Measurements from ENCODE around the gene COX6B2. TPM values are rescaled to one million over a fixed set of nuclear protein-coding genes. Genes with fewer than 3 reads are reported as not detected.

The COX6B2 gene
- total and polyA plus RNA-seq, 2 of the 13 experiments (the other 11 are each of a cell fraction or from before 2014, with no cell fraction given): 0.21 TPM; not detected in 1

DNA sequence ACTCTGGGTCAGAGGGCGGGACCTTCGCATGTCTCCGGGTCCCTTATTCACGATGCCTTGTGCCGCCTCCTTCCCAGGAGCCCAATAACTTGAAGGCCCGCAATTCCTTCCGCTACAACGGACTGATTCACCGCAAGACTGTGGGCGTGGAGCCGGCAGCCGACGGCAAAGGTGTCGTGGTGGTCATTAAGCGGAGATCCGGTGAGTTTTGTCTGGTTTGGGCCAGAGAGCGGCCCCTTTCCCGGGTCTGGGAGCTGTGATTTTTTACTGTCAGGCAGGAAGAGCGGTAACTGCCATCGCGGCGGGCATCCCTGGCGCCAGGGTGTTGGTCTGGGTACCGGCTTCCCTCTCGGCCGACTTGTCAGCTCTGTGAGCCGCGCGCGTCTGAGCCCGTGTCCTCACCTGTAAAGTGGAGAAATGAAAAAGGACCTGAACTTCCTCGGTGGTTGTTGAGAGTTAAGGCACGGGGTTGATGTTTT is 32.0 kb upstream of the COX6B2 start (continued):
- TF ChIP-seq, protein P1, sequence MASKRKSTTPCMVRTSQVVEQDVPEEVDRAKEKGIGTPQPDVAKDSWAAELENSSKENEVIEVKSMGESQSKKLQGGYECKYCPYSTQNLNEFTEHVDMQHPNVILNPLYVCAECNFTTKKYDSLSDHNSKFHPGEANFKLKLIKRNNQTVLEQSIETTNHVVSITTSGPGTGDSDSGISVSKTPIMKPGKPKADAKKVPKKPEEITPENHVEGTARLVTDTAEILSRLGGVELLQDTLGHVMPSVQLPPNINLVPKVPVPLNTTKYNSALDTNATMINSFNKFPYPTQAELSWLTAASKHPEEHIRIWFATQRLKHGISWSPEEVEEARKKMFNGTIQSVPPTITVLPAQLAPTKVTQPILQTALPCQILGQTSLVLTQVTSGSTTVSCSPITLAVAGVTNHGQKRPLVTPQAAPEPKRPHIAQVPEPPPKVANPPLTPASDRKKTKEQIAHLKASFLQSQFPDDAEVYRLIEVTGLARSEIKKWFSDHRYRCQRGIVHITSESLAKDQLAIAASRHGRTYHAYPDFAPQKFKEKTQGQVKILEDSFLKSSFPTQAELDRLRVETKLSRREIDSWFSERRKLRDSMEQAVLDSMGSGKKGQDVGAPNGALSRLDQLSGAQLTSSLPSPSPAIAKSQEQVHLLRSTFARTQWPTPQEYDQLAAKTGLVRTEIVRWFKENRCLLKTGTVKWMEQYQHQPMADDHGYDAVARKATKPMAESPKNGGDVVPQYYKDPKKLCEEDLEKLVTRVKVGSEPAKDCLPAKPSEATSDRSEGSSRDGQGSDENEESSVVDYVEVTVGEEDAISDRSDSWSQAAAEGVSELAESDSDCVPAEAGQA (IDR thresholded peaks at IDR 0.05; ENCODE audit: low read depth): no peak
- TF ChIP-seq, protein P1 (CRISPR knock-in tag; IDR thresholded peaks at IDR 0.05; ENCODE audit: borderline replicate concordance): no peak
- TF ChIP-seq SOX6 (IDR thresholded peaks at IDR 0.05): no peak
- TF ChIP-seq SOX6 (CRISPR knock-in tag; IDR thresholded peaks at IDR 0.05): no peak
- no peak for TF ChIP-seq ZSCAN29 (CRISPR knock-in tag; conservative IDR thresholded peaks at IDR 0.05)
- peak; percentile 26 for TF ChIP-seq AGO2 (optimal IDR thresholded peaks at IDR 0.05; ENCODE audit: low read depth, low read length)
- TF ChIP-seq ZNF670 (CRISPR knock-in tag; IDR thresholded peaks at IDR 0.05; ENCODE audit: borderline replicate concordance): no peak
- TF ChIP-seq, protein P2, sequence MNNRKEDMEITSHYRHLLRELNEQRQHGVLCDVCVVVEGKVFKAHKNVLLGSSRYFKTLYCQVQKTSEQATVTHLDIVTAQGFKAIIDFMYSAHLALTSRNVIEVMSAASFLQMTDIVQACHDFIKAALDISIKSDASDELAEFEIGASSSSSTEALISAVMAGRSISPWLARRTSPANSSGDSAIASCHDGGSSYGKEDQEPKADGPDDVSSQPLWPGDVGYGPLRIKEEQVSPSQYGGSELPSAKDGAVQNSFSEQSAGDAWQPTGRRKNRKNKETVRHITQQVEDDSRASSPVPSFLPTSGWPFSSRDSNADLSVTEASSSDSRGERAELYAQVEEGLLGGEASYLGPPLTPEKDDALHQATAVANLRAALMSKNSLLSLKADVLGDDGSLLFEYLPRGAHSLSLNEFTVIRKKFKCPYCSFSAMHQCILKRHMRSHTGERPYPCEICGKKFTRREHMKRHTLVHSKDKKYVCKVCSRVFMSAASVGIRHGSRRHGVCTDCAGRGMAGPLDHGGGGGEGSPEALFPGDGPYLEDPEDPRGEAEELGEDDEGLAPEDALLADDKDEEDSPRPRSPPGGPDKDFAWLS (CRISPR knock-in tag; IDR thresholded peaks at IDR 0.05; ENCODE audit: borderline replicate concordance): no peak
- TF ChIP-seq MED8 (CRISPR knock-in tag; IDR thresholded peaks at IDR 0.05; ENCODE audit: insufficient replicate concordance): no peak
- TF ChIP-seq ZNF274 (CRISPR knock-in tag; IDR thresholded peaks at IDR 0.05): 0 out of 2 replicates have a peak, but pooled peaks have one; percentile 5
- no peak for TF ChIP-seq MTA1 (CRISPR knock-in tag; IDR thresholded peaks at IDR 0.05; ENCODE audit: borderline replicate concordance)
- TF ChIP-seq, protein P3, sequence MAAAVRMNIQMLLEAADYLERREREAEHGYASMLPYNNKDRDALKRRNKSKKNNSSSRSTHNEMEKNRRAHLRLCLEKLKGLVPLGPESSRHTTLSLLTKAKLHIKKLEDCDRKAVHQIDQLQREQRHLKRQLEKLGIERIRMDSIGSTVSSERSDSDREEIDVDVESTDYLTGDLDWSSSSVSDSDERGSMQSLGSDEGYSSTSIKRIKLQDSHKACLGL (CRISPR knock-in tag; IDR thresholded peaks at IDR 0.05): no peak
- TF ChIP-seq PAX8 (CRISPR knock-in tag; IDR thresholded peaks at IDR 0.05; ENCODE audit: borderline replicate concordance): peak; percentile 38; the same call in 1 of the 2 replicates
- peak; percentile 92; the same call in 1 of the 2 replicates for TF ChIP-seq ZNF383 (CRISPR knock-in tag; IDR thresholded peaks at IDR 0.05; ENCODE audit: borderline replicate concordance)
- no peak for TF ChIP-seq BRD4 (CRISPR knock-in tag; IDR thresholded peaks at IDR 0.05)
- TF ChIP-seq ZNF468 (CRISPR knock-in tag; IDR thresholded peaks at IDR 0.05): no peak
- TF ChIP-seq, protein P4, sequence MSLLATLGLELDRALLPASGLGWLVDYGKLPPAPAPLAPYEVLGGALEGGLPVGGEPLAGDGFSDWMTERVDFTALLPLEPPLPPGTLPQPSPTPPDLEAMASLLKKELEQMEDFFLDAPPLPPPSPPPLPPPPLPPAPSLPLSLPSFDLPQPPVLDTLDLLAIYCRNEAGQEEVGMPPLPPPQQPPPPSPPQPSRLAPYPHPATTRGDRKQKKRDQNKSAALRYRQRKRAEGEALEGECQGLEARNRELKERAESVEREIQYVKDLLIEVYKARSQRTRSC (CRISPR knock-in tag; IDR thresholded peaks at IDR 0.05; ENCODE audit: low read depth): 0 out of 2 replicates have a peak, but pooled peaks have one; percentile 16
- no peak for TF ChIP-seq TCF7 (IDR thresholded peaks at IDR 0.05; ENCODE audit: low read depth)
- 0 out of 2 replicates have a peak, but pooled peaks have one; percentile 10 for TF ChIP-seq ZNF672 (CRISPR knock-in tag; IDR thresholded peaks at IDR 0.05)
- TF ChIP-seq NR2F6 (IDR thresholded peaks at IDR 0.05): no peak
- TF ChIP-seq NR2F6 (CRISPR knock-in tag; IDR thresholded peaks at IDR 0.05): no peak

Measured in HepG2 (cell line).